ENCODE results near the gene CDC42BPB. TPM values are rescaled to one million over a fixed set of nuclear protein-coding genes. Genes with fewer than 3 reads are reported as not detected.

CDC42BPB gene
- total and polyA plus RNA-seq, 2 of the 13 experiments (the other 11 are each of a cell fraction or from before 2014, with no cell fraction given) = 19.7 to 32.3 TPM

DNA sequence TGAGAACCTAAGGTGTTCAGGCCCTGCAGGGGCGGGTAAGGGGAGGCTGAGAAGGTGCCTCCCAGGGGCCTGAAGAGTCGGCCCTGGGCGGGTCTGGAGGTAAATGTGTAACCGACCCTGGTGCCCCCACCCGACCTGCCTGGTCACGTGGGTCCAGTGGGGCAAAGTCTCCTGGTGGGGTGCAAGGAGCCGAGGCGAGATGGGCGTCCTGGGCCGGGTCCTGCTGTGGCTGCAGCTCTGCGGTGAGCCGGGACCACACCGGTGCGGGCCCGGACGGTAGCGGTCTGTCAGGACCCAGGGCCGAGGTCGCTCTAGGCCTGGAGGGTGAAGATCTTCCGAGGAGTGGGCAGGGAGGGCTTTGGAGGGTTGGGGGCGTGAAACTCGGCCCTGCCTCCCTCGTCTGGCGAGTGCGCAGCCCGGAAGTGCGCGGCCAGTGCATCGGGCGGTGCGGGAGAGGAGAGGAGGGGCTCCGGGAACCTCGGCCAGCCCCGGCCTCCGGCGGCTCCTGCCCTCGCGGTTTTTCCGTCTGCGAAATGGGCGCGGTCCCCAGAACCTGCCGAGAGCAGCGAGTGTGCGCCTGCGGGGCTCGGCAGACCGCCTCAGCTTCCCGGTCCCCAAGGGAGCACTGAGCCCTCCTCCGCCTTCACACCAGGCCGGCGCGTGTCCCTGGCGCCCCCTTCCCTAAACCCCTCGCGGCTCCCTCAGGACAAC is 134.7 kb downstream of the CDC42BPB start, which contains the start of gene AMN (continued):
- peak; percentile 68; the same call in 1 of the 2 replicates for TF ChIP-seq FOXJ3 (CRISPR knock-in tag; IDR thresholded peaks at IDR 0.05; ENCODE audit: borderline replicate concordance)
- no peak for TF ChIP-seq GTF2F1 (IDR thresholded peaks at IDR 0.05; ENCODE audit: low read length)
- TF ChIP-seq, protein P1, sequence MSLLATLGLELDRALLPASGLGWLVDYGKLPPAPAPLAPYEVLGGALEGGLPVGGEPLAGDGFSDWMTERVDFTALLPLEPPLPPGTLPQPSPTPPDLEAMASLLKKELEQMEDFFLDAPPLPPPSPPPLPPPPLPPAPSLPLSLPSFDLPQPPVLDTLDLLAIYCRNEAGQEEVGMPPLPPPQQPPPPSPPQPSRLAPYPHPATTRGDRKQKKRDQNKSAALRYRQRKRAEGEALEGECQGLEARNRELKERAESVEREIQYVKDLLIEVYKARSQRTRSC (CRISPR knock-in tag; IDR thresholded peaks at IDR 0.05; ENCODE audit: low read depth) = no peak
- TF ChIP-seq ZKSCAN8 (CRISPR knock-in tag; IDR thresholded peaks at IDR 0.05; ENCODE audit: borderline replicate concordance) = 0 out of 2 replicates have a peak, but pooled peaks have one; percentile 35
- no peak for TF ChIP-seq TCF12 (IDR thresholded peaks at IDR 0.05)
- TF ChIP-seq TCF12 (CRISPR knock-in tag; IDR thresholded peaks at IDR 0.05) = no peak
- no peak; the same call in 1 of the 2 replicates for TF ChIP-seq EED (CRISPR knock-in tag; IDR thresholded peaks at IDR 0.05)
- TF ChIP-seq, protein P2, sequence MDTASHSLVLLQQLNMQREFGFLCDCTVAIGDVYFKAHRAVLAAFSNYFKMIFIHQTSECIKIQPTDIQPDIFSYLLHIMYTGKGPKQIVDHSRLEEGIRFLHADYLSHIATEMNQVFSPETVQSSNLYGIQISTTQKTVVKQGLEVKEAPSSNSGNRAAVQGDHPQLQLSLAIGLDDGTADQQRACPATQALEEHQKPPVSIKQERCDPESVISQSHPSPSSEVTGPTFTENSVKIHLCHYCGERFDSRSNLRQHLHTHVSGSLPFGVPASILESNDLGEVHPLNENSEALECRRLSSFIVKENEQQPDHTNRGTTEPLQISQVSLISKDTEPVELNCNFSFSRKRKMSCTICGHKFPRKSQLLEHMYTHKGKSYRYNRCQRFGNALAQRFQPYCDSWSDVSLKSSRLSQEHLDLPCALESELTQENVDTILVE (CRISPR knock-in tag; IDR thresholded peaks at IDR 0.05) = no peak
- TF ChIP-seq ZNF577 (CRISPR knock-in tag; IDR thresholded peaks at IDR 0.05; ENCODE audit: borderline replicate concordance, low read depth) = no peak
- TF ChIP-seq ZNF567 (CRISPR knock-in tag; IDR thresholded peaks at IDR 0.05; ENCODE audit: borderline replicate concordance) = no peak
- no peak for TF ChIP-seq ZFP62 (CRISPR knock-in tag; IDR thresholded peaks at IDR 0.05)
- no peak for TF ChIP-seq EZH2 (conservative IDR thresholded peaks at IDR 0.05; ENCODE audit: low read depth, low read length)
- TF ChIP-seq HDAC2 (CRISPR knock-in tag; IDR thresholded peaks at IDR 0.05) = peak; percentile 66
- no peak for TF ChIP-seq SRSF4 (IDR thresholded peaks at IDR 0.05; ENCODE audit: low read depth, low read length, poor library complexity, severe bottlenecking)
- TF ChIP-seq PCBP1 (IDR thresholded peaks at IDR 0.05; ENCODE audit: borderline replicate concordance, low read depth, low read length) = peak; percentile 95; the same call in 1 of the 2 replicates
- TF ChIP-seq ZNF296 (CRISPR knock-in tag; conservative IDR thresholded peaks at IDR 0.05) = peak; percentile 40; the same call in 1 of the 2 replicates
- TF ChIP-seq, protein P3, sequence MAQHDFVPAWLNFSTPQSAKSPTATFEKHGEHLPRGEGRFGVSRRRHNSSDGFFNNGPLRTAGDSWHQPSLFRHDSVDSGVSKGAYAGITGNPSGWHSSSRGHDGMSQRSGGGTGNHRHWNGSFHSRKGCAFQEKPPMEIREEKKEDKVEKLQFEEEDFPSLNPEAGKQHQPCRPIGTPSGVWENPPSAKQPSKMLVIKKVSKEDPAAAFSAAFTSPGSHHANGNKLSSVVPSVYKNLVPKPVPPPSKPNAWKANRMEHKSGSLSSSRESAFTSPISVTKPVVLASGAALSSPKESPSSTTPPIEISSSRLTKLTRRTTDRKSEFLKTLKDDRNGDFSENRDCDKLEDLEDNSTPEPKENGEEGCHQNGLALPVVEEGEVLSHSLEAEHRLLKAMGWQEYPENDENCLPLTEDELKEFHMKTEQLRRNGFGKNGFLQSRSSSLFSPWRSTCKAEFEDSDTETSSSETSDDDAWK (CRISPR knock-in tag; IDR thresholded peaks at IDR 0.05) = no peak
- TF ChIP-seq, protein P4, sequence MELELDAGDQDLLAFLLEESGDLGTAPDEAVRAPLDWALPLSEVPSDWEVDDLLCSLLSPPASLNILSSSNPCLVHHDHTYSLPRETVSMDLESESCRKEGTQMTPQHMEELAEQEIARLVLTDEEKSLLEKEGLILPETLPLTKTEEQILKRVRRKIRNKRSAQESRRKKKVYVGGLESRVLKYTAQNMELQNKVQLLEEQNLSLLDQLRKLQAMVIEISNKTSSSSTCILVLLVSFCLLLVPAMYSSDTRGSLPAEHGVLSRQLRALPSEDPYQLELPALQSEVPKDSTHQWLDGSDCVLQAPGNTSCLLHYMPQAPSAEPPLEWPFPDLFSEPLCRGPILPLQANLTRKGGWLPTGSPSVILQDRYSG (CRISPR knock-in tag; IDR thresholded peaks at IDR 0.05) = no peak
- peak; percentile 65; the same call in 1 of the 2 replicates for TF ChIP-seq POGZ (CRISPR knock-in tag; IDR thresholded peaks at IDR 0.05)
- 0 out of 2 replicates have a peak, but pooled peaks have one; percentile 43 for TF ChIP-seq ZNF124 (CRISPR knock-in tag; IDR thresholded peaks at IDR 0.05)
- TF ChIP-seq, protein P5, sequence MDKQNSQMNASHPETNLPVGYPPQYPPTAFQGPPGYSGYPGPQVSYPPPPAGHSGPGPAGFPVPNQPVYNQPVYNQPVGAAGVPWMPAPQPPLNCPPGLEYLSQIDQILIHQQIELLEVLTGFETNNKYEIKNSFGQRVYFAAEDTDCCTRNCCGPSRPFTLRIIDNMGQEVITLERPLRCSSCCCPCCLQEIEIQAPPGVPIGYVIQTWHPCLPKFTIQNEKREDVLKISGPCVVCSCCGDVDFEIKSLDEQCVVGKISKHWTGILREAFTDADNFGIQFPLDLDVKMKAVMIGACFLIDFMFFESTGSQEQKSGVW (CRISPR knock-in tag; IDR thresholded peaks at IDR 0.05; ENCODE audit: borderline replicate concordance) = no peak
- TF ChIP-seq ZNF543 (CRISPR knock-in tag; IDR thresholded peaks at IDR 0.05) = no peak; the same call in 1 of the 2 replicates
- TF ChIP-seq, protein P6, sequence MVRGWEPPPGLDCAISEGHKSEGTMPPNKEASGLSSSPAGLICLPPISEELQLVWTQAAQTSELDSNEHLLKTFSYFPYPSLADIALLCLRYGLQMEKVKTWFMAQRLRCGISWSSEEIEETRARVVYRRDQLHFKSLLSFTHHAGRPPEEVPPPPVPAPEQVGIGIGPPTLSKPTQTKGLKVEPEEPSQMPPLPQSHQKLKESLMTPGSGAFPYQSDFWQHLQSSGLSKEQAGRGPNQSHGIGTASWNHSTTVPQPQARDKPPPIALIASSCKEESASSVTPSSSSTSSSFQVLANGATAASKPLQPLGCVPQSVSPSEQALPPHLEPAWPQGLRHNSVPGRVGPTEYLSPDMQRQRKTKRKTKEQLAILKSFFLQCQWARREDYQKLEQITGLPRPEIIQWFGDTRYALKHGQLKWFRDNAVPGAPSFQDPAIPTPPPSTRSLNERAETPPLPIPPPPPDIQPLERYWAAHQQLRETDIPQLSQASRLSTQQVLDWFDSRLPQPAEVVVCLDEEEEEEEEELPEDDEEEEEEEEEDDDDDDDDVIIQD (CRISPR knock-in tag; IDR thresholded peaks at IDR 0.05; ENCODE audit: low read depth) = no peak
